Esophagus squamous epithelium (tissue), 5 donors: ENCODE measurements around the gene SRBD1. TPM values are rescaled to one million over a fixed set of nuclear protein-coding genes. Genes with fewer than 3 reads are reported as not detected.

Experiments used
- DNase-seq: peaks from one replicate; lab custom pipeline; 2025; lab: John Stamatoyannopoulos, UW
- H3K27ac ChIP-seq, 4 donors: fragments of 200-600 bp; sonication (generic); one replicate each; pipeline ENCODE4 v1.5.1; 2016 to 2019; ENCODE audit warnings: mild to moderate bottlenecking in 1 of 4
- H3K27me3 ChIP-seq, 4 donors: fragments of 200-600 bp; sonication (generic); 1 replicate in 3 of 4; 2 replicates in 1 of 4; pipeline versions ENCODE4 v1.5.1 to v1.6.0; 2017 to 2021; ENCODE audit warnings: antibody characterized with exemption in 1 of 4
- H3K36me3 ChIP-seq, 3 donors: fragments of 200-600 bp; sonication (generic); one replicate each; pipeline ENCODE4 v1.5.1; 2016 to 2019
- H3K4me1 ChIP-seq, 3 donors: fragments of 200-600 bp; sonication (generic); one replicate each; pipeline ENCODE4 v1.5.1; 2017 to 2019
- H3K4me3 ChIP-seq, 4 donors: fragments of 200-600 bp; sonication (generic); 1 replicate in 3 of 4; 2 replicates in 1 of 4; pipeline ENCODE4 v1.5.1; 2016 to 2019; ENCODE audit warnings: mild to moderate bottlenecking in 2 of 4, moderate library complexity in 1 of 4
- H3K9me3 ChIP-seq, 3 donors: fragments of 200-600 bp; sonication (generic); one replicate each; pipeline ENCODE4 v1.5.1; 2016 to 2019
- CTCF ChIP-seq, 6 experiments: fragments of 450-650 bp in 4 of 6; fragments of 200-600 bp in 2 of 6; sonication (generic) in 2 of 6; IDR thresholded peaks; one replicate each; pipeline ENCODE4 v1.5.1; 2016 to 2019; ENCODE audit warnings: antibody characterized with exemption in 6 of 6, mild to moderate bottlenecking in 4 of 6, moderate library complexity in 4 of 6
- POLR2A ChIP-seq, 4 donors: fragments of 450-650 bp; IDR thresholded peaks; one replicate each; pipeline ENCODE4 v1.6.1; 2017; ENCODE audit warnings: antibody characterized with exemption in 4 of 4, mild to moderate bottlenecking in 4 of 4, moderate library complexity in 3 of 4
- WGBS, 2 donors: methylation state at CpG; one replicate each; pipeline ENCODE4 v1.1.5; 2018; 5-methylcytosine and 5-hydroxymethylcytosine counted together
- intact Hi-C: fragments of 100-400 bp; cut with DNase I; formaldehyde crosslinking; loops from one replicate; pipeline ENCODE4 v1.15.0; 2022
- total RNA-seq, 4 donors: library from RNA; depleted of rRNA; stranded (reverse); fragments of >200 nt; gene quantifications; one replicate each; pipeline ENCODE4 v1.1.0, GENCODE V29; 2016
- donor health status: DM: yes; HTN: yes; CAD: no.

Gene SRBD1
- total RNA-seq, 4 donors from 2014 or later: 5.0 to 21.6 (median 13.1) TPM

DNA sequence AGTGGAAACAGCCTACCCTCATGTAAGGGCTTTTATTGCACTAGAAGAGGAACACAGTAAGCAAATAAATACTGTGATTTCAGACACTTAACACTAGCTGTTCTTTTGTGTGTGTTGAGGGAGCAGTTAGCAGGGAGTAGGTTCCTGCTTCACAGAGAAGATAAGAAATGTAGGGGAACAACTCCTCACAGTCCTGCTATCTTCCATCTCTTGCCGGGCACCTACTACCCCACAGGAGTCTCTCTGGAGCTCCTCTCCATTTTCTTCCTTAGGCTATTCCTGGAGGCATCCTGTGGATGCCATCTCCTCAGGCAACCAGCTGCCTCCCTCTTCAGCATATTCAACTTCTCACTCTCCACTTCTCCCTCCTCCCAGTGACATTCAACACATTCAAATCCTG, 145.0 kb downstream of the SRBD1 start:
- no peaks in the 10 kb centered on the region for H3K9me3 ChIP-seq
- no peaks in the 10 kb centered on the region for H3K27me3 ChIP-seq
- no peak overlapping the region for H3K4me3 ChIP-seq
- no peak overlapping the region for H3K27ac ChIP-seq
- DNase-seq: no peak
- H3K4me1 ChIP-seq: peaks cover 0 to 8% (median 0%) of the 10 kb centered on the region in 3 donors
- H3K36me3 ChIP-seq: no peaks in the 10 kb centered on the region
- 58 to 83% methylated on average over 1 of the region's 1 CpG for WGBS, 2 donors
- TF ChIP-seq CTCF (IDR thresholded peaks at IDR 0.05) (no peak), POLR2A (IDR thresholded peaks at IDR 0.05) (no peak)
- intact Hi-C loops: no loop called here

- no peak overlapping the region for H3K4me3 ChIP-seq
- 93% methylated on average over 6 of the region's 6 CpGs for WGBS, 2 donors
Observed at GRCh38 chr2:45460825-45461224, 150.2 kb downstream of the SRBD1 start.

DNA sequence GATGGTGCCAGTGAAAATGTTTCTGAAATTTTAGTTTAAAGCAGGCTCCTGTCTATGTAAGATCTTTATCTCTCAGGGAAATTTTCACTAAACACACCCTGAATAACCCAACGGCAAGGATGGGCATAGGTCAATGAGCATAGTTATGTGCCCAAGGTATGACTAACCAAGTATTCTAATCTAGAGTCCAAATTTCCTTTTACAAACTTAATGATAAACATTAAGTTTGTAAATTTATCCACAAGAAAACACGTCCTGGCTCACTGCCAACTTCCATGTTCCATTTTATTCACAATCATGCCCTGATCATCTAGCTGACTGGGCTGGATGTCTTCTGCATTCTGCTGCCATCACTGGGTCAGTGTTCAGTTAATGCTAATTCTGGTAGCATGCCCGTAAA, 151.2 kb downstream of the SRBD1 start:
- H3K9me3 ChIP-seq: no peaks in the 10 kb centered on the region
- H3K27ac ChIP-seq: no peak overlapping the region
- H3K27me3 ChIP-seq: no peaks in the 10 kb centered on the region
- no peak for TF ChIP-seq CTCF (IDR thresholded peaks at IDR 0.05)
- TF ChIP-seq POLR2A (IDR thresholded peaks at IDR 0.05): no peak
- DNase-seq: no peak
- H3K36me3 ChIP-seq: no peaks in the 10 kb centered on the region
- intact Hi-C loops: no loop called here
- no peak overlapping the region for H3K4me3 ChIP-seq
- H3K4me1 ChIP-seq: peaks cover 0 to 18% (median 8%) of the 10 kb centered on the region in 3 donors
- 81 to 88% methylated on average over 3 of the region's 3 CpGs for WGBS, 2 donors

More at GRCh38 chr2:45460825-45461224, 150.2 kb downstream of the SRBD1 start:
- Histone ChIP-seq H3K4me1 (peaks cover 0 to 18% (median 8%) of the 10 kb centered on the region in 3 donors), H3K27me3 (no peaks in the 10 kb centered on the region), H3K36me3 (no peaks in the 10 kb centered on the region), H3K27ac (no peak overlapping the region), H3K9me3 (no peaks in the 10 kb centered on the region)
- intact Hi-C loops: no loop called here
- TF ChIP-seq POLR2A (IDR thresholded peaks at IDR 0.05) (no peak), CTCF (IDR thresholded peaks at IDR 0.05) (no peak)
- DNase-seq: no peak

GRCh38 chr2:45458909-45459563, 152.0 kb downstream of the SRBD1 start:
- no peaks in the 10 kb centered on the region for H3K27me3 ChIP-seq
- WGBS, 2 donors: 27 to 33% methylated on average over 3 of the region's 3 CpGs
- no peak overlapping the region for H3K4me3 ChIP-seq
- peaks cover 0 to 18% (median 8%) of the 10 kb centered on the region in 3 donors for H3K4me1 ChIP-seq
- H3K27ac ChIP-seq: peak overlapping the region in 1 of 4 donors; percentile 22
- intact Hi-C loops: no loop called here
- no peak for DNase-seq
- no peaks in the 10 kb centered on the region for H3K9me3 ChIP-seq
- TF ChIP-seq POLR2A (IDR thresholded peaks at IDR 0.05) (no peak), CTCF (IDR thresholded peaks at IDR 0.05) (no peak)
- no peaks in the 10 kb centered on the region for H3K36me3 ChIP-seq

GRCh38 chr2:45457211-45457945, 153.7 kb downstream of the SRBD1 start:
- Histone ChIP-seq H3K9me3 (no peaks in the 10 kb centered on the region), H3K27me3 (no peaks in the 10 kb centered on the region), H3K4me3 (no peak overlapping the region), H3K4me1 (peaks cover 0 to 18% (median 8%) of the 10 kb centered on the region in 3 donors), H3K27ac (no peak overlapping the region), H3K36me3 (no peaks in the 10 kb centered on the region)
- no peak for TF ChIP-seq POLR2A (IDR thresholded peaks at IDR 0.05)
- no peak for TF ChIP-seq CTCF (IDR thresholded peaks at IDR 0.05)
- WGBS, 2 donors: 93 to 97% methylated on average over 5 of the region's 5 CpGs
- intact Hi-C loops: no loop called here
- no peak for DNase-seq
